ENCODE data around the gene ROCK2. TPM values are rescaled to one million over a fixed set of nuclear protein-coding genes. Genes with fewer than 3 reads are reported as not detected.

The ROCK2 gene
- total RNA-seq, 1 experiment from 2014 or later, result 25.9 TPM

GRCh38 chr2:11203480-11203879 is 141.0 kb downstream of the ROCK2 start (continued):
- TF ChIP-seq ZNF425 (CRISPR knock-in tag; conservative IDR thresholded peaks at IDR 0.05), result no peak

DNA sequence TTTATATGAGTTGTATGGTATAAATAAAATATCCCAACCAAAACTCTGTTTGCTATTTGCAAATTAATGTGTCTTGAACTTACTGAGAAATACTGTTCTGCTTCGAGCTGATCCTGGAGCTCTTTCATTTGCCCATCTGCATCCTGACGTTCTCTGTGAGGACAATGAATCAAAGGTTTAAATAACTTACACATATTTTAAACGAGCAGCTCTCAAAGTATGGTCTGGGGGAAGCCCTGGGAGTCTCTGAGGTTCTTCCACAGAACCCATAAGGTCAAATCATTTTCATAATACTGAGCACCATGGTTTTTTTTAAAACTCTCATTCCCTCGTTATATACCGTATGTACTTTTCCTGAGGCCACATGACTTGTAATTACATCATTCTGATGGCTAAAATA is 142.5 kb downstream of the ROCK2 start:
- no peak overlapping the region for H3K4me3 Mint-ChIP-seq
- ATAC-seq (no peak), DNase-seq (ENCODE audit: low spot score) (no peak)
- H3K9me3 Mint-ChIP-seq, result no peaks in the 10 kb centered on the region
- no peaks in the 10 kb centered on the region for H3K4me1 Mint-ChIP-seq
- no peak overlapping the region for H3K27ac Mint-ChIP-seq
- H3K27me3 Mint-ChIP-seq (ENCODE audit: low read depth), result no peaks in the 10 kb centered on the region
- POLR2A ChIA-PET, result no interaction called here
- H3K36me3 Mint-ChIP-seq, result peaks cover 23% of the 10 kb centered on the region
- CTCF ChIA-PET, result interaction anchor here (1.4 kb wide), 1 partner anchor 69 kb away, joined by 5 read pairs; a partner anchor contains a TSS
- TF ChIP-seq ZNF219 (CRISPR knock-in tag; IDR thresholded peaks at IDR 0.05; ENCODE audit: borderline replicate concordance) (no peak), SP1 (CRISPR knock-in tag; conservative IDR thresholded peaks at IDR 0.05) (no peak), NFE2L1 (CRISPR knock-in tag; IDR thresholded peaks at IDR 0.05) (no peak), SMAD3 (CRISPR knock-in tag; IDR thresholded peaks at IDR 0.05; ENCODE audit: borderline replicate concordance) (no peak), MLX (CRISPR knock-in tag; IDR thresholded peaks at IDR 0.05) (no peak), HMGA2 (CRISPR knock-in tag; IDR thresholded peaks at IDR 0.05) (no peak), CREM (CRISPR knock-in tag; IDR thresholded peaks at IDR 0.05) (no peak), TP53 (CRISPR knock-in tag; IDR thresholded peaks at IDR 0.05) (no peak), JAZF1 (CRISPR knock-in tag; IDR thresholded peaks at IDR 0.05) (no peak), ATF3 (CRISPR knock-in tag; conservative IDR thresholded peaks at IDR 0.05) (no peak), PRRX2 (CRISPR knock-in tag; IDR thresholded peaks at IDR 0.05) (no peak), SMAD4 (CRISPR knock-in tag; IDR thresholded peaks at IDR 0.05) (no peak), ZSCAN18 (CRISPR knock-in tag; IDR thresholded peaks at IDR 0.05) (no peak), CBFB (CRISPR knock-in tag; IDR thresholded peaks at IDR 0.05; ENCODE audit: low read depth) (no peak), ZNF425 (CRISPR knock-in tag; conservative IDR thresholded peaks at IDR 0.05) (no peak)
- TF ChIP-seq, protein P1, sequence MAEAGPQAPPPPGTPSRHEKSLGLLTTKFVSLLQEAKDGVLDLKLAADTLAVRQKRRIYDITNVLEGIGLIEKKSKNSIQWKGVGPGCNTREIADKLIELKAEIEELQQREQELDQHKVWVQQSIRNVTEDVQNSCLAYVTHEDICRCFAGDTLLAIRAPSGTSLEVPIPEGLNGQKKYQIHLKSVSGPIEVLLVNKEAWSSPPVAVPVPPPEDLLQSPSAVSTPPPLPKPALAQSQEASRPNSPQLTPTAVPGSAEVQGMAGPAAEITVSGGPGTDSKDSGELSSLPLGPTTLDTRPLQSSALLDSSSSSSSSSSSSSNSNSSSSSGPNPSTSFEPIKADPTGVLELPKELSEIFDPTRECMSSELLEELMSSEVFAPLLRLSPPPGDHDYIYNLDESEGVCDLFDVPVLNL (CRISPR knock-in tag; IDR thresholded peaks at IDR 0.05; ENCODE audit: borderline replicate concordance, low read depth), result no peak
- TF ChIP-seq, protein P2, sequence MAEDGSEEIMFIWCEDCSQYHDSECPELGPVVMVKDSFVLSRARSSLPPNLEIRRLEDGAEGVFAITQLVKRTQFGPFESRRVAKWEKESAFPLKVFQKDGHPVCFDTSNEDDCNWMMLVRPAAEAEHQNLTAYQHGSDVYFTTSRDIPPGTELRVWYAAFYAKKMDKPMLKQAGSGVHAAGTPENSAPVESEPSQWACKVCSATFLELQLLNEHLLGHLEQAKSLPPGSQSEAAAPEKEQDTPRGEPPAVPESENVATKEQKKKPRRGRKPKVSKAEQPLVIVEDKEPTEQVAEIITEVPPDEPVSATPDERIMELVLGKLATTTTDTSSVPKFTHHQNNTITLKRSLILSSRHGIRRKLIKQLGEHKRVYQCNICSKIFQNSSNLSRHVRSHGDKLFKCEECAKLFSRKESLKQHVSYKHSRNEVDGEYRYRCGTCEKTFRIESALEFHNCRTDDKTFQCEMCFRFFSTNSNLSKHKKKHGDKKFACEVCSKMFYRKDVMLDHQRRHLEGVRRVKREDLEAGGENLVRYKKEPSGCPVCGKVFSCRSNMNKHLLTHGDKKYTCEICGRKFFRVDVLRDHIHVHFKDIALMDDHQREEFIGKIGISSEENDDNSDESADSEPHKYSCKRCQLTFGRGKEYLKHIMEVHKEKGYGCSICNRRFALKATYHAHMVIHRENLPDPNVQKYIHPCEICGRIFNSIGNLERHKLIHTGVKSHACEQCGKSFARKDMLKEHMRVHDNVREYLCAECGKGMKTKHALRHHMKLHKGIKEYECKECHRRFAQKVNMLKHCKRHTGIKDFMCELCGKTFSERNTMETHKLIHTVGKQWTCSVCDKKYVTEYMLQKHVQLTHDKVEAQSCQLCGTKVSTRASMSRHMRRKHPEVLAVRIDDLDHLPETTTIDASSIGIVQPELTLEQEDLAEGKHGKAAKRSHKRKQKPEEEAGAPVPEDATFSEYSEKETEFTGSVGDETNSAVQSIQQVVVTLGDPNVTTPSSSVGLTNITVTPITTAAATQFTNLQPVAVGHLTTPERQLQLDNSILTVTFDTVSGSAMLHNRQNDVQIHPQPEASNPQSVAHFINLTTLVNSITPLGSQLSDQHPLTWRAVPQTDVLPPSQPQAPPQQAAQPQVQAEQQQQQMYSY (CRISPR knock-in tag; IDR thresholded peaks at IDR 0.05), result no peak

All from WTC11 (cell line).